NCI-H69 (cell line): ENCODE results near the gene ASPSCR1.
A peak's percentile ranks its signal among the peaks of the same experiment; 100 is the strongest.
"Not testable (repeated sequence)": the region's sequence is repeated elsewhere in the genome, so short reads cannot be mapped to it uniquely, and the experiment has no call there.

Source experiments
- DNase-seq: peaks from one replicate; lab custom pipeline; 2025; lab: John Stamatoyannopoulos, UW

Gene ASPSCR1

DNA sequence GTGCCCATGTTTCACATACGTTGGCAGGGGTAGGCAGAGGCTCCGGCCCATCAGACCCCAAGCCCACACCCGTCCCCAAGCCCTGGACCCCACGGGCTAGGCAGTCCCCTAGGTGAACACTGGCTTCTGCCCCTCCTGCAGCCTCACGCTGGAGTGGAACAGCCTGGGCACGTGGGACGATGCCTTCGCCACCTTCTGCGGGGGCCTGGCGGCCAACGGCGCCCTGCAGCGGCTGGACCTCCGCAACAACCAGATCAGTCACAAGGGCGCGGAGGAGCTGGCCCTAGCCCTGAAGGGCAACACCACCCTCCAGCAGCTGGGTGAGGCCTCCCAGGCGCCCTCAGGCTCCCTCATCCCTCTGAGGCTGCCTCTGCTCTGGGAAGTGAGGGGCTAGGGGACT lies 47.4 kb downstream of the ASPSCR1 start:
- no peak for DNase-seq

GRCh38 chr17:82025401-82026107 lies 48.1 kb downstream of the ASPSCR1 start:
- DNase-seq = no peak

- DNase-seq = no peak
Measured at GRCh38 chr17:82028246-82028645, 50.8 kb downstream of the ASPSCR1 start.

- no peak for DNase-seq
Measured at GRCh38 chr17:82028966-82029365, 51.5 kb downstream of the ASPSCR1 start.

DNA sequence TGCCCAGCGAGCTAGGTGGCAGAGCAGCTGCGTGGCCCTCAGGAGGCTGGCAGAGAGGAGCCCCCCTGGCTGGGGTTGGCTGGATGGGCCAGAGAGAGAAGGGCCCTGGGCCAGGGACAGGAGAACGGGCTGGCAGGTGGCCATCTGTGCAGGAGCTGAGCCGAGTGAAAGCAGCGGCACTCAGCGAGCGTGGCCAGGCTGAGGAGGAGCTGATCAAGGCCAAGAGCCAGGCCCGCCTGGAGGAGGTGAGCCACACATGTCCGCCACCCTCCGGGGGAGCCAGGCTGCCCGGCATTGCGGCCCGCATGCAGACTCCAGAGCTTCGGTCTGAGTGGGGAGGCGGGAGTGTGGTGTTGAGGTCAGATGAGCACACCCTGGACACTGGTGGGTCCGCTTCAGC lies 52.0 kb downstream of the ASPSCR1 start:
- no peak for DNase-seq

- no peak for DNase-seq
Measured at GRCh38 chr17:82029990-82030469, 52.6 kb downstream of the ASPSCR1 start.

DNA sequence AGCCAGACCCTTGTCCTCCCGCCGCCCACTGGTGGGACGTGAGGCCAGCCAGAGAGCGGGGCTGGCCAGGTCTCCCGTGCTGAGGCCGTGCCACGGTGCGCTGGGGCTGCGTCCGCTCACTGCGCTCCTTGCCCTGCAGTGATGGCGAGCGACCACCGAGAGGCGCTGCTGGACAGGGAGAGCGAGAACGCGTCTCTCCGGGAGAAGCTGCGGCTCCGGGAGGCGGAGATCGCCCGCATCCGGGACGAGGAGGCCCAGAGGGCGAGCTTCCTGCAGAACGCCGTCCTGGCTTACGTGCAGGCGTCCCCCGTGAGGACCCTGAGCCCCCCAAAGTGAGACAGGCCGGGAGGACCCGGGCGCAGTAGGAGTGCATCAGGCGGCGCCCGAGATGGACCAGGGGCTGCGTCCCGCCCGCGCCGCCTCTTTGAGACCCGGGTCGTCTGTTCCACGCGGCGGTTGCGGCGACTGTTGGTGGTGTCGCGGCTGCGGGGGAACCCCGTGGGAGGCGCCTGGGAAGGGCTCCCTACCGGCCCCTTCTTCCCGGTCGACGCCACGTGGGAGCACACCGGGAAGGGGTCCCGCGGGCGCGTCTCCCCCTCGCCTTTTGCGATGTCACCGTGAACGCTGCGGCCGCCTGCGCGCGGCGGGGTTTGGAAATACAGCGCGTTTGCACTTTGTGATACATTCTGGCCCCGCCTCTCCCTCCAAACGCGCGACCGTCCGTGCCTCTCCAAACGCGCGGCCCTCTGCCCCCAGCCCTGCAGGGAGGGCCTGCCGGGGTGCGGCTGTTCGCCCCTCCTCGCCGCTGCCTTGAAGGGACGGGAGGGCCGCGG lies 53.3 kb downstream of the ASPSCR1 start:
- peak; percentile 93 for DNase-seq

DNA sequence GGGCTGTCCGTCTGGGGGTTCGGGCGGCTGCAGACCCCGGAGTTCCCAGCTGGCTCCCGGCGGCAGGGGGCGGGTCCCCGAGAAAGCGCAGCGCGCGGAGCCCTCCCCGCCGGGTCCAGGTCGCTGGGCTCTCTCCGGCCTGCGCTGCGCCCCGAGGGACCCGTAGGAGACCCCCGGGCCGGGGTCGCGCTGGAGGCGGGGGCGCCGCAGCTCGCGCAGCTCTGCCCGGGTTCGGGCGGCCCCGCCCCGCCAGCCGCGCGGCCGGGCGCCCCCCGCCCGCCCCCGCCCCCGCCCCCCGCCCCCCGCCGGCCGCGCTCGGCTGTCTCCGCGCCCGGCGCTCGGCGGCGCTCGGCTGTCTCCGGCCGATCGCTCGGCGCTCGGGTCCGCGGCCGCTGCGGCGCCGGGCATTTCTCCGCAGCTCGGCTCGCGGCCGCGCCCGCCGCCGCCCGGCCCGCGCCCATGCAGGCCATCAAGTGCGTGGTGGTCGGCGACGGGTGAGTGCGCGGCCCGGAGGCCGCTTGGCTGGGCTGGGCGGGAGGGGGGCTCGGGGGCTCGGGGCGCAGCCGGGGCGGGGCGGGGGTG lies 54.0 kb downstream of the ASPSCR1 start, which contains the start of gene RAC3:
Gene RAC3 (plus strand): TSS at position 376 of the 582 bp plus-strand sequence. CDS start 84 bp downstream, at position 460.
- DNase-seq = peak; percentile 84

- DNase-seq = peak; percentile 85
Measured at GRCh38 chr17:82031885-82032627, 54.6 kb downstream of the ASPSCR1 start.

GRCh38 chr17:82033359-82034085 lies 56.1 kb downstream of the ASPSCR1 start:
- DNase-seq = no peak

GRCh38 chr17:82034371-82035011 lies 57.1 kb downstream of the ASPSCR1 start:
- DNase-seq = no peak

DNA sequence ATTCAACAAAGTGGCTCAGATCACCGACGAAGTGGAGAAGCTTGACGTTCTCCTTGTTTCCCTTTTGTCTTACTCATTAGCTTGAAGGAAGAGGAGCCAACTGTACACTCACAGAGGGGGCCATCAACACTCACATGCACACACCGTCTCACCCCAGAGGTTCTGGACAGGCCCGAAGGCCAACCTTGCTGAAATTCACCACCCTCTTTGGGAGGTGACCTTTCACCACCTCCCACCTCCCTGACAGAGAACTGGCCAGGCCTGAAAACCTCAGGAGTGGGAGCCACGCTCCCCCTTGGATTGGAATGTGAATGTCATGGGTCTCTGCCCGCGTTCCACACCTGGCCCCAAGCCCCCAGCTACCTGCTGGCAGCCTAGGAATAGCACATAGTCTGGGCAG lies 58.1 kb downstream of the ASPSCR1 start:
- no peak for DNase-seq

DNA sequence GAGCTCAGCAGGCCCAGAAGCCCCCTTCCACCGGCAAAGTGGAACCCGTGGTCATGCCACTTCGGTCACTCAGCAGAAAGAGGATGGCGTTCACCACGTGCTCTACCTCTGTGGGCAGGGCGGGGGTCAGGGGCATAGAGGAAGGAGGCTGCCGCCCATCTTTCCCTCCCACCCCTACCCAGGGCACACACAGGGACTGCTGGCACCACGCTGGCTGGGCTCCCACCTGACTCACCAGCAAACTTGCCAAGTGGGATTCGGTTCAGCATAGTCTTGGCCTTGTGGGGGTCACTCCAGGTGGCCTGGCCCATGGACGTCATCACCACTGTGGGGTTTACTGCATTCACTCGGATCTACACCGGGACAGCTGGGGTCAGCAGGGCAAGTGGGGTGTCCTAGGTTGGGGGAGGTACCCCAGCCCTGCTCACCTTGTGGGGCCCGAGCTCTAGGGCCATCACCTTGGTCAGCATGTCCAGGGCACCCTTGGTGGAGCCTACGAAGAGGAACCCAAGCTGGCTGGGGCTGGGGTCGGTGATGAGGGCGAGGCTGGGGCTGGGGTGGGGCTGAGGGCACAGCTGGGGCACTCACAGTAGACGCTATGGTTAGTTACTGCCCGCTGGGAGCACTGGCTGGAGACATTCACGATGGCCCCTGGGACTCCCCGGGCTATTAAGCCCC lies 58.7 kb downstream of the ASPSCR1 start:
- DNase-seq = no peak

DNA sequence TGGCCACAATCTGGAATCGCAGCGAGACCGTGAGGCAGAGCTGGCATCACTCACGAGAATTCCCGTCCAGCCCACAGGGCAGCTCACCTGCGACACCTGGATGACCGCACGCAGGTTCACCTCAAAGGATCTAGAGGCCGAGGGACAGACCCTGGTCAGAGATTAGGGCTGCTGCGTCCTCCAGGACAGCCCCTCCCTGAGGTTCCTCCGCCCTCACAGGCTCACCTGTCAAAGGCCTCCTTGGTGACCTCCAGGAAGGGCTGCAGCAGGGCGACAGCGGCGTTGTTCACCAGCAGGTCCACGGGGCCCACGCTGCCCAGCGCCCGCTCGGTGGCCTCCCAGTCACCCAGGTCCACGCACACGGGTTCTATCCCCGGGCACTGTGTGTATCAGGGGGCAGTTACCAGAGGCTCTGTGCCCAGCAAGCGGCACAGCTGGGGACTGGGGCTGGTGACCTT lies 59.2 kb downstream of the ASPSCR1 start:
- no peak for DNase-seq

DNA sequence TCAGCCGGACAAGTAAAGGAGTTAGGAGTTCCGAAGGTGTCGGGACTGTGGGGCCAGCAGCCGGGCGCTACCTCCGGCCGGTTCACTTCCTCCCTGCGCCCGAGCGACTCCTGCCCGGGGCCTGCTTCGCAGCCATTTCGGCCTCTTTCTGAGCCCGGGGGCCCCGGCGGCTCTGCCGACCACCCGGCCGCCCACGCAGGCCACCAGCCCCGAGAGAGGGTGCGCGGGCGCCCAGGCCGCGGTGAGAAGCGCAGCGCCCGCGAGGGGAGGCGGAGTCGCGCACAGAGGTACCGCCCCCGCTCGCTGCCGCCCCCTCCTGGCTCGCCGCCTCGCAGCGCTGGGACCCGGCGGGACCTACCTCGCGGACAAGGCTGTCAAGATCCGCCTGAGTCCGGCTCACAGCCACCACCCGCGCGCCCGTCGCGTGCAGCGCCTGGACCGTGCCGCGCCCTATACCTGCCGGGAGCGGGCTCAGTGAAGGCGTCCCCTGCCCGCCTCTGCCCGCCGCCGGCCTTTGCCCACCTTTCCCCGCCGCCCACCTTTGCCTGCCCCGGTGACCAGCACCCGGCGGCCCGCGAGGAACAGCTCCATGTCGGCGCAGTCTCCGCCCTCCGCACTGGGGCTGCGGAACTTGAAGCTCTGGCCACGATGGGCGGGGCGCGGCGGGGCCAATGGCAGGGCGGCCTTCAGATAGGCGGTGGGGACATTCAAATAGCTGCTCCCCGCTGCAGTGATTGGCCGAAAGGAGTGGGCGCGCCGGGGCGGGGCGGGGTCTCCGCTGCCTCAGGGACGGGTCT lies 59.9 kb downstream of the ASPSCR1 start, which contains the start of gene DCXR:
Gene DCXR (minus strand): TSS at position 606 of the 797 bp plus-strand sequence. CDS start 15 bp downstream, at position 591.
- peak; percentile 98 for DNase-seq

- no peak for DNase-seq
Measured at GRCh38 chr17:82037889-82038195, 60.4 kb downstream of the ASPSCR1 start.

DNA sequence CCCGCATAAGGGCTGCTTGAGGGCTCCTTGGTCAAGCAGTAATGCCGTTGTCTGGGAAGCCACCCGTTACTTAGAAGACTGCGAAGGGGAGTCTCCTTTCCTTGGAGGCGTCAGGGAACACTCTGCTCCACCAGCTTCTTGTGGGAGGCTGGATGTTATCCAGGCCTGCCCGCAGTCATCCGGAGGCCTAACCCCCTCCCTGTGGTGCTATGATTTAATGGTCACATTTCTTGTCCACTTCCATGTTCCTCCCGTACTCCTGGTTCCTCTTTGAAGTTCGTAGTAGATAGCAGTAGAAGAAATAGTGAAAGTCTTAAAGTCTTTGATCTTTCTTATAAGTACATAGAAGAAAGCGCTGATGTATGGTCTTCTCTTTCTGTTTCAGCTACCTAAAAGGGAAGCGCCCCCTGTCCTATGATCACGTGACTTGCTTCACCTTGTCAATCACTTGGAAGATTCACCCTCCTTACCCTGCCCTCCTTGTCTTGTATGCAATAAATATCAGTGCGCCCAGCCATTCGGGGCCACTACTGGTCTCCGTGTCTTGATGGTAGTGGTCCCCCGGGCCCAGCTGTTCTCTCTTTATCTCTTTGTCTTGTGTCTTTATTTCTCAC lies 61.5 kb downstream of the ASPSCR1 start:
- DNase-seq = not testable (repeated sequence)

DNA sequence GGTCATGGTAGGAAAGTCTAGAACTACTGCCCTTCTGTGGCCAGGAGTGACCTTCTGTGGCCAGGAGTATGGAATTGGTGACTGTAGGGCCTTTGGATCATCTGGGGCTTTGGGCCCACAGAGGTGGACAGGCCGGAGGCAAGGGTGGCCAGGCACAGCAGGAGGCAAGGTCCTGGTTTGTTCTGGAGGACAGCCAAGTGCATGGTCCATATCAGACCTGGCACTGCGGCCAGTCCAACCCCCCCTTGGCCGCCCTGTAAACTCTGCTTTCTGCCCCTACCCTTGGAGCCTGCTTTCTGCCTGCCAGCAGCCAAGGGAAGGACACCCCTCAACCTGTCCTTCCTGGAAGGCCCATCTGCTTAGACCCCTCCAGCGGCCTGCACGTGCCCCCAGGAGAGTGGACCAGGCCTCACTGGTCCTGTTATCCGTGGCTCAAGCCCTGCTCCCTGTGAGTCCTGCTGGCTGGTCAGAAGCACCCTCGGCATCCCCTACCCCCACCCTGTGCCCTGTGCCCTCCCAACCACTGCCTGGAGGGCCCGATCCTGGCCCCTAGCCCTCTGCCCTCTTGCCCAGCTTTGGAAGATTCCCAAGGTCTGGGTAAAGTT lies 62.4 kb downstream of the ASPSCR1 start:
- DNase-seq = no peak
